ENCODE results near the gene ANO9. TPM values are rescaled to one million over a fixed set of nuclear protein-coding genes. Genes with fewer than 3 reads are reported as not detected.
"Not testable (repeated sequence)": the region's sequence is repeated elsewhere in the genome, so short reads cannot be mapped to it uniquely, and the experiment has no call there.

ANO9 gene
- total RNA-seq, 3 donors from 2014 or later (not counting 1 experiment from before 2014, with no cell fraction given): 15.1 to 21.3 (median 15.1) TPM

GRCh38 chr11:429391-429790 is 12.4 kb downstream of the ANO9 start:
- ATAC-seq (no peak), DNase-seq (no peak)
- Histone ChIP-seq H3K27me3 (ENCODE audit: control insufficient read depth, insufficient read depth, low read length) (no peaks in the 10 kb centered on the region), H3K4me3 (ENCODE audit: low read length) (no peak overlapping the region), H3K36me3 (ENCODE audit: control insufficient read depth, insufficient read depth, low read length) (no peaks in the 10 kb centered on the region), H3K4me1 (ENCODE audit: control insufficient read depth, insufficient read depth, low read length) (no peaks in the 10 kb centered on the region), H3K9me3 (ENCODE audit: control insufficient read depth, insufficient read depth, low read length) (no peaks in the 10 kb centered on the region), H3K27ac (ENCODE audit: low read length) (no peak overlapping the region)
- H3K4me1 Mint-ChIP-seq: no peaks in the 10 kb centered on the region
- H3K36me3 Mint-ChIP-seq: peaks cover 6% of the 10 kb centered on the region
- peaks cover 4 to 8% of the 10 kb centered on the region in 2 donors for H3K27me3 Mint-ChIP-seq (ENCODE audit: low read depth in 2 of 2)
- WGBS (ENCODE audit: insufficient coverage): 93% methylated on average over 27 of the region's 27 CpGs
- H3K27ac Mint-ChIP-seq: no peak overlapping the region
- H3K4me3 Mint-ChIP-seq: no peak overlapping the region
- no peak for TF ChIP-seq CTCF (IDR thresholded peaks at IDR 0.05)
- peaks cover 4 to 8% of the 10 kb centered on the region in 2 donors for H3K9me3 Mint-ChIP-seq
- intact Hi-C loops (cut with micrococcal nuclease): no loop called here

- Histone ChIP-seq H3K27me3 (ENCODE audit: control insufficient read depth, insufficient read depth, low read length) (no peaks in the 10 kb centered on the region), H3K27ac (ENCODE audit: low read length) (no peak overlapping the region), H3K4me1 (ENCODE audit: control insufficient read depth, insufficient read depth, low read length) (no peaks in the 10 kb centered on the region), H3K36me3 (ENCODE audit: control insufficient read depth, insufficient read depth, low read length) (no peaks in the 10 kb centered on the region), H3K9me3 (ENCODE audit: control insufficient read depth, insufficient read depth, low read length) (no peaks in the 10 kb centered on the region), H3K4me3 (ENCODE audit: low read length) (no peak overlapping the region)
- intact Hi-C loops (cut with micrococcal nuclease): no loop called here
- H3K27me3 Mint-ChIP-seq (ENCODE audit: low read depth in 2 of 2): peaks cover 7 to 9% of the 10 kb centered on the region in 2 donors
- 91% methylated on average over 24 of the region's 24 CpGs for WGBS (ENCODE audit: insufficient coverage)
- H3K9me3 Mint-ChIP-seq: peaks cover 4 to 8% of the 10 kb centered on the region in 2 donors
- H3K4me1 Mint-ChIP-seq: no peaks in the 10 kb centered on the region
- DNase-seq (no peak), ATAC-seq (no peak)
- peaks cover 9% of the 10 kb centered on the region for H3K36me3 Mint-ChIP-seq
- TF ChIP-seq CTCF (IDR thresholded peaks at IDR 0.05): no peak
- no peak overlapping the region for H3K4me3 Mint-ChIP-seq
- H3K27ac Mint-ChIP-seq: no peak overlapping the region
These were observed 13.5 kb downstream of the ANO9 start for GRCh38 chr11:428295-428694.

GRCh38 chr11:426851-427250 is 15.0 kb downstream of the ANO9 start:
- H3K36me3 ChIP-seq (ENCODE audit: control insufficient read depth, insufficient read depth, low read length): no peaks in the 10 kb centered on the region
- no peak for TF ChIP-seq CTCF (IDR thresholded peaks at IDR 0.05)
- H3K27ac ChIP-seq (ENCODE audit: low read length): no peak overlapping the region
- no peaks in the 10 kb centered on the region for H3K4me1 Mint-ChIP-seq
- H3K9me3 Mint-ChIP-seq: peaks cover 4 to 8% of the 10 kb centered on the region in 2 donors
- intact Hi-C loops (cut with micrococcal nuclease): no loop called here
- ATAC-seq (no peak), DNase-seq (peak in 1 of 2 donors; percentile 12)
- peaks cover 9% of the 10 kb centered on the region for H3K36me3 Mint-ChIP-seq
- WGBS (ENCODE audit: insufficient coverage): 96% methylated on average over 8 of the region's 8 CpGs
- H3K4me3 ChIP-seq (ENCODE audit: low read length): no peak overlapping the region
- no peaks in the 10 kb centered on the region for H3K4me1 ChIP-seq (ENCODE audit: control insufficient read depth, insufficient read depth, low read length)
- no peaks in the 10 kb centered on the region for H3K9me3 ChIP-seq (ENCODE audit: control insufficient read depth, insufficient read depth, low read length)
- H3K27ac Mint-ChIP-seq: no peak overlapping the region
- no peaks in the 10 kb centered on the region for H3K27me3 ChIP-seq (ENCODE audit: control insufficient read depth, insufficient read depth, low read length)
- no peak overlapping the region for H3K4me3 Mint-ChIP-seq
- H3K27me3 Mint-ChIP-seq (ENCODE audit: low read depth in 2 of 2): peaks cover 7 to 9% of the 10 kb centered on the region in 2 donors

GRCh38 chr11:425301-425700 is 16.5 kb downstream of the ANO9 start:
- Mint-ChIP-seq H3K4me1 (no peaks in the 10 kb centered on the region), H3K27me3 (ENCODE audit: low read depth in 2 of 2) (peaks cover 7 to 9% of the 10 kb centered on the region in 2 donors), H3K4me3 (no peak overlapping the region), H3K9me3 (peaks cover 4 to 8% of the 10 kb centered on the region in 2 donors), H3K36me3 (peaks cover 9% of the 10 kb centered on the region), H3K27ac (no peak overlapping the region)
- intact Hi-C loops (cut with micrococcal nuclease): no loop called here
- no peak for ATAC-seq
- H3K4me3 ChIP-seq (ENCODE audit: low read length): no peak overlapping the region
- H3K27me3 ChIP-seq (ENCODE audit: control insufficient read depth, insufficient read depth, low read length): no peaks in the 10 kb centered on the region
- no peak for TF ChIP-seq CTCF (IDR thresholded peaks at IDR 0.05)
- H3K9me3 ChIP-seq (ENCODE audit: control insufficient read depth, insufficient read depth, low read length): no peaks in the 10 kb centered on the region
- 91% methylated on average over 3 of the region's 4 CpGs for WGBS (ENCODE audit: insufficient coverage)
- no peak for DNase-seq
- no peaks in the 10 kb centered on the region for H3K36me3 ChIP-seq (ENCODE audit: control insufficient read depth, insufficient read depth, low read length)
- no peaks in the 10 kb centered on the region for H3K4me1 ChIP-seq (ENCODE audit: control insufficient read depth, insufficient read depth, low read length)
- no peak overlapping the region for H3K27ac ChIP-seq (ENCODE audit: low read length)

GRCh38 chr11:424766-425165 is 17.0 kb downstream of the ANO9 start:
- H3K27me3 ChIP-seq (ENCODE audit: control insufficient read depth, insufficient read depth, low read length); DNase-seq; H3K9me3 Mint-ChIP-seq; H3K4me1 ChIP-seq (ENCODE audit: control insufficient read depth, insufficient read depth, low read length); H3K4me3 ChIP-seq (ENCODE audit: low read length); H3K4me1 Mint-ChIP-seq; H3K27ac ChIP-seq (ENCODE audit: low read length); H3K27ac Mint-ChIP-seq; H3K36me3 ChIP-seq (ENCODE audit: control insufficient read depth, insufficient read depth, low read length); H3K27me3 Mint-ChIP-seq (ENCODE audit: low read depth in 2 of 2); intact Hi-C loops (cut with micrococcal nuclease); H3K9me3 ChIP-seq (ENCODE audit: control insufficient read depth, insufficient read depth, low read length); H3K4me3 Mint-ChIP-seq; H3K36me3 Mint-ChIP-seq; ATAC-seq: not testable (repeated sequence)
- 85% methylated on average over 29 of the region's 45 CpGs for WGBS (ENCODE audit: insufficient coverage)

All from natural killer cell (primary cell).